HFFc6 (cell line): ENCODE results near the gene KIFAP3. TPM values are rescaled to one million over a fixed set of nuclear protein-coding genes. Genes with fewer than 3 reads are reported as not detected.
A peak's percentile ranks its signal among the peaks of the same experiment; 100 is the strongest.

Source experiments
- DNase-seq: peaks from one replicate; pipeline ENCODE4 v3.0.0-alpha.2; 2018
- H3K27ac Mint-ChIP-seq: 2 replicates; pipeline ENCODE4 v1.8.0; 2020; ENCODE audit warnings: mild to moderate bottlenecking, mixed read lengths
- H3K27me3 Mint-ChIP-seq: 2 replicates; pipeline ENCODE4 v1.8.0; 2021; ENCODE audit warnings: mild to moderate bottlenecking, moderate library complexity, mixed read lengths; ENCODE audit not compliant: insufficient read depth
- H3K36me3 Mint-ChIP-seq: 2 replicates; pipeline ENCODE4 v1.8.0; 2021; ENCODE audit warnings: low read depth, mixed read lengths
- H3K4me1 Mint-ChIP-seq: 2 replicates; pipeline ENCODE4 v1.8.0; 2020; ENCODE audit warnings: low read depth, mixed read lengths
- H3K4me3 Mint-ChIP-seq: 2 replicates; pipeline ENCODE4 v1.8.0; 2020; ENCODE audit warnings: mild to moderate bottlenecking, moderate library complexity, mixed read lengths
- H3K9me3 Mint-ChIP-seq: 2 replicates; pipeline ENCODE4 v1.8.0; 2020; ENCODE audit warnings: mild to moderate bottlenecking, mixed read lengths
- total RNA-seq, 6 experiments: library from RNA; stranded (reverse); fragmentation: NEBNext Ultra II Directional; extraction: Animal tissue kit (Norgen Biotek cat#: 25700); gene quantifications; 2 replicates in 1 of 6; 3 replicates in 5 of 6; pipeline ENCODE4 v1.2.3, GENCODE V29; 2021
- TF ChIP-seq, protein P1 (sequence below): fragments of 200-600 bp; sonication (generic); IDR thresholded peaks from 2 replicates; pipeline ENCODE4 v1.5.0; 2021; ENCODE audit warnings: antibody characterized with exemption, mild to moderate bottlenecking

KIFAP3 gene
- total RNA-seq, 6 experiments from 2014 or later: 21.4 to 26.1 (median 23.4) TPM

GRCh38 chr1:169879034-169879840 lies 195.3 kb downstream of the KIFAP3 start:
- TF ChIP-seq, protein P1, sequence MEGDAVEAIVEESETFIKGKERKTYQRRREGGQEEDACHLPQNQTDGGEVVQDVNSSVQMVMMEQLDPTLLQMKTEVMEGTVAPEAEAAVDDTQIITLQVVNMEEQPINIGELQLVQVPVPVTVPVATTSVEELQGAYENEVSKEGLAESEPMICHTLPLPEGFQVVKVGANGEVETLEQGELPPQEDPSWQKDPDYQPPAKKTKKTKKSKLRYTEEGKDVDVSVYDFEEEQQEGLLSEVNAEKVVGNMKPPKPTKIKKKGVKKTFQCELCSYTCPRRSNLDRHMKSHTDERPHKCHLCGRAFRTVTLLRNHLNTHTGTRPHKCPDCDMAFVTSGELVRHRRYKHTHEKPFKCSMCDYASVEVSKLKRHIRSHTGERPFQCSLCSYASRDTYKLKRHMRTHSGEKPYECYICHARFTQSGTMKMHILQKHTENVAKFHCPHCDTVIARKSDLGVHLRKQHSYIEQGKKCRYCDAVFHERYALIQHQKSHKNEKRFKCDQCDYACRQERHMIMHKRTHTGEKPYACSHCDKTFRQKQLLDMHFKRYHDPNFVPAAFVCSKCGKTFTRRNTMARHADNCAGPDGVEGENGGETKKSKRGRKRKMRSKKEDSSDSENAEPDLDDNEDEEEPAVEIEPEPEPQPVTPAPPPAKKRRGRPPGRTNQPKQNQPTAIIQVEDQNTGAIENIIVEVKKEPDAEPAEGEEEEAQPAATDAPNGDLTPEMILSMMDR: no peak
- Mint-ChIP-seq H3K9me3 (no peaks in the 10 kb centered on the region), H3K27me3 (no peaks in the 10 kb centered on the region), H3K27ac (no peak overlapping the region; the same call in 1 of the 2 replicates), H3K4me1 (peaks cover 52% of the 10 kb centered on the region), H3K4me3 (no peak overlapping the region), H3K36me3 (peaks cover 44% of the 10 kb centered on the region)
- no peak for DNase-seq

GRCh38 chr1:169878498-169878897 lies 196.0 kb downstream of the KIFAP3 start:
- Mint-ChIP-seq H3K27me3 (no peaks in the 10 kb centered on the region), H3K36me3 (peaks cover 45% of the 10 kb centered on the region), H3K9me3 (no peaks in the 10 kb centered on the region), H3K4me1 (peaks cover 59% of the 10 kb centered on the region), H3K27ac (peak overlapping the region; percentile 64; the same call in 1 of the 2 replicates), H3K4me3 (no peak overlapping the region)
- TF ChIP-seq, protein P1: no peak
- DNase-seq: no peak

- Mint-ChIP-seq H3K4me3 (no peak overlapping the region; the same call in 1 of the 2 replicates), H3K9me3 (peaks cover 4% of the 10 kb centered on the region), H3K27ac (peak overlapping the region; percentile 64), H3K27me3 (no peaks in the 10 kb centered on the region), H3K4me1 (peaks cover 64% of the 10 kb centered on the region), H3K36me3 (peaks cover 46% of the 10 kb centered on the region)
- TF ChIP-seq, protein P1: no peak
- DNase-seq: peak; percentile 85
These were observed 196.5 kb downstream of the KIFAP3 start for GRCh38 chr1:169877800-169878491.

GRCh38 chr1:169874229-169874628 lies 200.3 kb downstream of the KIFAP3 start:
- peak overlapping the region; percentile 73 for H3K27ac Mint-ChIP-seq
- H3K4me3 Mint-ChIP-seq: peak overlapping the region; percentile 11
- DNase-seq: peak; percentile 86
- peaks cover 55% of the 10 kb centered on the region for H3K4me1 Mint-ChIP-seq
- TF ChIP-seq, protein P1: no peak
- peaks cover 69% of the 10 kb centered on the region for H3K36me3 Mint-ChIP-seq
- no peaks in the 10 kb centered on the region for H3K27me3 Mint-ChIP-seq
- H3K9me3 Mint-ChIP-seq: peaks cover 19% of the 10 kb centered on the region

- Mint-ChIP-seq H3K4me1 (peaks cover 50% of the 10 kb centered on the region), H3K4me3 (peak overlapping the region; percentile 11), H3K9me3 (peaks cover 19% of the 10 kb centered on the region), H3K27me3 (no peaks in the 10 kb centered on the region), H3K27ac (peak overlapping the region; percentile 73), H3K36me3 (peaks cover 69% of the 10 kb centered on the region)
- TF ChIP-seq, protein P1: no peak
- DNase-seq: peak; percentile 6
These were observed 200.8 kb downstream of the KIFAP3 start for GRCh38 chr1:169873582-169874199.
